ENCODE results near the gene CBX6. TPM values are rescaled to one million over a fixed set of nuclear protein-coding genes. Genes with fewer than 3 reads are reported as not detected.

The CBX6 gene
- total RNA-seq, 1 donor from 2014 or later = 54.5 TPM

- Histone ChIP-seq H3K4me3 (ENCODE audit: low read depth, low read length) (no peak overlapping the region), H3K36me3 (ENCODE audit: control insufficient read depth, insufficient read depth, low read length) (no peaks in the 10 kb centered on the region), H3K27me3 (ENCODE audit: control insufficient read depth, insufficient read depth, low read length) (peaks cover 38% of the 10 kb centered on the region)
- no peak for DNase-seq (ENCODE audit: low read depth)
- no peak for TF ChIP-seq CTCF (IDR thresholded peaks at IDR 0.05; ENCODE audit: insufficient read depth, low read length, poor library complexity, severe bottlenecking)
Observed at GRCh38 chr22:38846412-38846811, 25.6 kb downstream of the CBX6 start.

GRCh38 chr22:38845004-38845740 is 26.8 kb downstream of the CBX6 start:
- H3K4me3 ChIP-seq (ENCODE audit: low read depth, low read length) = no peak overlapping the region
- H3K36me3 ChIP-seq (ENCODE audit: control insufficient read depth, insufficient read depth, low read length) = no peaks in the 10 kb centered on the region
- peaks cover 49% of the 10 kb centered on the region for H3K27me3 ChIP-seq (ENCODE audit: control insufficient read depth, insufficient read depth, low read length)
- TF ChIP-seq CTCF (IDR thresholded peaks at IDR 0.05; ENCODE audit: insufficient read depth, low read length, poor library complexity, severe bottlenecking) = no peak
- DNase-seq (ENCODE audit: low read depth) = no peak

- Histone ChIP-seq H3K4me3 (ENCODE audit: low read depth, low read length) (peak overlapping the region; percentile 11), H3K27me3 (ENCODE audit: control insufficient read depth, insufficient read depth, low read length) (peaks cover 42% of the 10 kb centered on the region), H3K36me3 (ENCODE audit: control insufficient read depth, insufficient read depth, low read length) (no peaks in the 10 kb centered on the region)
- TF ChIP-seq CTCF (IDR thresholded peaks at IDR 0.05; ENCODE audit: insufficient read depth, low read length, poor library complexity, severe bottlenecking) = no peak
- no peak for DNase-seq (ENCODE audit: low read depth)
Observed at GRCh38 chr22:38844315-38845003, 27.6 kb downstream of the CBX6 start.

- TF ChIP-seq CTCF (IDR thresholded peaks at IDR 0.05; ENCODE audit: insufficient read depth, low read length, poor library complexity, severe bottlenecking) = no peak
- H3K27me3 ChIP-seq (ENCODE audit: control insufficient read depth, insufficient read depth, low read length) = peaks cover 35% of the 10 kb centered on the region
- H3K36me3 ChIP-seq (ENCODE audit: control insufficient read depth, insufficient read depth, low read length) = no peaks in the 10 kb centered on the region
- no peak for DNase-seq (ENCODE audit: low read depth)
- peak within 1 kb of the TSS; percentile 20 for H3K4me3 ChIP-seq (ENCODE audit: low read depth, low read length)
Observed at GRCh38 chr22:38843657-38844314, 28.2 kb downstream of the CBX6 start, which contains the start of gene NPTXR. NPTXR (minus strand) TSS chr22:38844028.

GRCh38 chr22:38843201-38843656 is 28.8 kb downstream of the CBX6 start:
- H3K36me3 ChIP-seq (ENCODE audit: control insufficient read depth, insufficient read depth, low read length) = no peaks in the 10 kb centered on the region
- TF ChIP-seq CTCF (IDR thresholded peaks at IDR 0.05; ENCODE audit: insufficient read depth, low read length, poor library complexity, severe bottlenecking) = no peak
- peaks cover 35% of the 10 kb centered on the region for H3K27me3 ChIP-seq (ENCODE audit: control insufficient read depth, insufficient read depth, low read length)
- H3K4me3 ChIP-seq (ENCODE audit: low read depth, low read length) = peak overlapping the region; percentile 20
- no peak for DNase-seq (ENCODE audit: low read depth)

Data from kidney epithelial cell (primary cell).